Endothelial cell of umbilical vein (primary cell): Measurements from ENCODE around the gene MYEOV. TPM values are rescaled to one million over a fixed set of nuclear protein-coding genes. Genes with fewer than 3 reads are reported as not detected.

Source experiments
- BruUV-seq: library from RNA; stranded (reverse); fragments of 400-500 nt; replicated peaks from 2 replicates; lab custom pipeline; 2021; lab: Mats Ljungman, UMichigan
- CTCF ChIA-PET: fragments of 300-600, 350-600 bp; sonication (Branson Sonifier 250); formaldehyde crosslinking; loops from one replicate; lab custom pipeline; 2021; ENCODE audit warnings: antibody characterized with exemption, inconsistent platforms; lab: Charles Lee
- POLR2A ChIA-PET: fragments of 300-600, 350-600 bp; sonication (Branson Sonifier 250); formaldehyde crosslinking; loops from one replicate; lab custom pipeline; 2021; ENCODE audit warnings: antibody characterized with exemption, inconsistent platforms; lab: Charles Lee
- DNase-seq: peaks from one replicate; pipeline ENCODE4 v3.0.0-alpha.2; 2011; ENCODE audit warnings: low read depth, low spot score
- FAIRE-seq: peaks from 2 replicates; lab custom pipeline; 2011; peaks lifted over from hg19 to GRCh38; lab: Jason Lieb, UNC
- H2AFZ ChIP-seq: 2 replicates; pipeline ENCODE4 v1.6.0; 2012; ENCODE audit warnings: low read depth, low read length, control low read depth, inconsistent platforms
- H3K27ac ChIP-seq: 2 replicates; pipeline ENCODE4 v1.5.1; 2011; ENCODE audit warnings: low read depth, mild to moderate bottlenecking, control low read depth, low read length, moderate library complexity; ENCODE audit not compliant: insufficient read depth
- H3K27me3 ChIP-seq, 2 experiments: 2 replicates each; pipeline versions ENCODE4 v1.6.0 to v1.6.1; 2011; ENCODE audit warnings: low read length in 2 of 2, mixed read lengths in 1 of 2; ENCODE audit not compliant: control insufficient read depth in 2 of 2, insufficient read depth in 2 of 2
- H3K36me3 ChIP-seq, 2 experiments: 2 replicates in 1 of 2; 3 replicates in 1 of 2; pipeline ENCODE4 v1.5.1; 2011; ENCODE audit warnings: low read length in 2 of 2, mild to moderate bottlenecking in 1 of 2, moderate library complexity in 1 of 2; ENCODE audit not compliant: control insufficient read depth in 2 of 2, insufficient read depth in 2 of 2; ENCODE audit errors: extremely low read depth in 1 of 2
- H3K4me1 ChIP-seq: 3 replicates; pipeline ENCODE4 v1.5.1; 2011; ENCODE audit warnings: mild to moderate bottlenecking, low read length; ENCODE audit not compliant: control insufficient read depth, insufficient read depth; ENCODE audit errors: extremely low read depth
- H3K4me2 ChIP-seq: 2 replicates; pipeline ENCODE4 v1.6.1; 2011; ENCODE audit warnings: low read length, control low read depth, mixed read lengths; ENCODE audit not compliant: insufficient read depth
- H3K4me3 ChIP-seq, 3 experiments: fragments of 200-600 bp in 1 of 3; sonication (generic), shearing (Covaris generic) in 1 of 3; replicated peaks in 1 of 3; 2 replicates each; pipeline ENCODE4 v1.5.1; 2011 to 2016; ENCODE audit warnings: control low read depth in 3 of 3, low read length in 3 of 3, mild to moderate bottlenecking in 2 of 3, inconsistent platforms in 1 of 3, low read depth in 1 of 3, moderate library complexity in 1 of 3; ENCODE audit not compliant: insufficient read depth in 1 of 3
- H3K79me2 ChIP-seq: 2 replicates; pipeline ENCODE4 v1.6.0; 2012; ENCODE audit warnings: low read length, inconsistent platforms; ENCODE audit not compliant: control insufficient read depth, insufficient read depth
- H3K9ac ChIP-seq: replicated peaks from 2 replicates; pipeline ENCODE3; 2011; ENCODE audit warnings: low read length, control low read depth; ENCODE audit not compliant: insufficient read depth; ENCODE audit errors: extremely low read depth
- H3K9me1 ChIP-seq: replicated peaks from 3 replicates; pipeline ENCODE4 v1.6.0; 2011; ENCODE audit warnings: mild to moderate bottlenecking, low read length; ENCODE audit not compliant: control insufficient read depth, insufficient read depth; ENCODE audit errors: extremely low read depth
- H3K9me3 ChIP-seq: replicated peaks from 2 replicates; pipeline ENCODE4 v1.5.1; 2012; ENCODE audit warnings: low read length, inconsistent platforms; ENCODE audit not compliant: control insufficient read depth, insufficient read depth
- H4K20me1 ChIP-seq: replicated peaks from 2 replicates; pipeline ENCODE3; 2011; ENCODE audit warnings: mild to moderate bottlenecking, low read length; ENCODE audit not compliant: control insufficient read depth, insufficient read depth; ENCODE audit errors: extremely low read depth
- CTCF ChIP-seq, 2 donors: IDR thresholded peaks; 1 replicate in 1 of 2; 2 replicates in 1 of 2; pipeline ENCODE4 v1.5.1; 2011; ENCODE audit warnings: low read length in 2 of 2, mild to moderate bottlenecking in 2 of 2, moderate library complexity in 2 of 2, control low read depth in 1 of 2, inconsistent platforms in 1 of 2, low read depth in 1 of 2; ENCODE audit not compliant: insufficient read depth in 1 of 2; ENCODE audit errors: extremely low read depth in 1 of 2
- EZH2 ChIP-seq: IDR thresholded peaks from 2 replicates; pipeline ENCODE4 v1.6.1; 2012; ENCODE audit warnings: borderline replicate concordance, low read depth, mild to moderate bottlenecking, moderate library complexity, low read length, inconsistent platforms; ENCODE audit not compliant: severe bottlenecking
- FOS ChIP-seq: IDR thresholded peaks from 2 replicates; pipeline ENCODE4 v1.6.1; 2011; ENCODE audit warnings: mild to moderate bottlenecking, low read length, moderate library complexity, borderline replicate concordance; ENCODE audit not compliant: insufficient read depth
- GATA2 ChIP-seq: IDR thresholded peaks from 2 replicates; pipeline ENCODE4 v1.7.0; 2011; ENCODE audit warnings: low read depth, mild to moderate bottlenecking, moderate library complexity, mixed read lengths, low read length; ENCODE audit not compliant: insufficient read length, insufficient read depth
- JUN ChIP-seq: IDR thresholded peaks from 2 replicates; pipeline ENCODE4 v1.6.1; 2011; ENCODE audit warnings: borderline replicate concordance, low read depth; ENCODE audit not compliant: insufficient read length, insufficient read depth
- MAX ChIP-seq: IDR thresholded peaks from 2 replicates; pipeline ENCODE4 v1.6.1; 2011; ENCODE audit not compliant: insufficient read depth, insufficient read length
- MYC ChIP-seq: IDR thresholded peaks from one replicate; pipeline ENCODE4 v1.6.1; 2011; ENCODE audit warnings: mild to moderate bottlenecking, low read depth, low read length
- POLR2A ChIP-seq: IDR thresholded peaks from 2 replicates; pipeline ENCODE4 v1.6.1; 2012; ENCODE audit warnings: low read depth, mild to moderate bottlenecking, control low read depth, low read length
- POLR2AphosphoS5 ChIP-seq: IDR thresholded peaks from 2 replicates; pipeline ENCODE4 v1.6.1; 2012; ENCODE audit warnings: low read depth, mild to moderate bottlenecking, control low read depth, low read length, moderate library complexity; ENCODE audit not compliant: insufficient read depth
- dilution Hi-C: fragments of 300-500 bp; cut with MboI; formaldehyde crosslinking; loops from one replicate; pipeline ENCODE4 v1.15.0; 2019; ENCODE audit warnings: low sequenced_read_pairs; ENCODE audit not compliant: extremely low pct_ligation_motif_present
- intact Hi-C: fragments of 100-400 bp; cut with micrococcal nuclease; formaldehyde crosslinking; loops from one replicate; pipeline ENCODE4 v1.10.0; 2022
- polyA plus RNA-seq, 4 experiments: library from polyadenylated mRNA; depleted of rRNA in 3 of 4; stranded (reverse) in 3 of 4; unstranded in 1 of 4; fragments of >200 nt; gene quantifications; 2 replicates each; pipeline versions ENCODE4 v1.2.1 to v1.2.3, GENCODE V29; 2011 to 2012; ENCODE audit warnings: missing spikeins in 1 of 4
- total RNA-seq: library from RNA; stranded (reverse); gene quantifications from 2 replicates; pipeline ENCODE4 v1.2.3, GENCODE V29; 2021

Gene MYEOV
- total and polyA plus RNA-seq, 2 donors (not counting 3 experiments of a cell fraction or from before 2014, with no cell fraction given): 3.8 to 14.4 TPM

- Histone ChIP-seq H3K27ac (no peak overlapping the region), H3K9me1 (no peaks in the 10 kb centered on the region), H3K4me2 (no peak overlapping the region), H3K79me2 (no peaks in the 10 kb centered on the region), H3K9me3 (no peaks in the 10 kb centered on the region), H3K27me3 (peaks cover 3 to 12% of the 10 kb centered on the region in 2 experiments), H2AFZ (no peak overlapping the region), H3K36me3 (no peaks in the 10 kb centered on the region), H4K20me1 (no peaks in the 10 kb centered on the region), H3K4me1 (no peaks in the 10 kb centered on the region), H3K4me3 (no peak overlapping the region), H3K9ac (no peak overlapping the region)
- no TSS peak for BruUV-seq
- dilution Hi-C loops (no loop called here), intact Hi-C loops (no loop called here)
- no peak for FAIRE-seq
- DNase-seq: no peak
- POLR2A ChIA-PET: no interaction called here
- TF ChIP-seq MAX: no peak
- no peak for TF ChIP-seq FOS
- no peak for TF ChIP-seq CTCF (IDR thresholded peaks at IDR 0.05; ENCODE audit: extremely low read depth in 1 of 2, insufficient read depth in 1 of 2, low read depth in 1 of 2, low read length in 2 of 2)
- no peak for TF ChIP-seq MYC
- no peak for TF ChIP-seq GATA2
- no peak for TF ChIP-seq POLR2AphosphoS5
- TF ChIP-seq POLR2A: no peak
- no peak for TF ChIP-seq JUN
- TF ChIP-seq EZH2: no peak
- CTCF ChIA-PET: interaction anchor here (1.0 to 1.6 kb wide), 2 partner anchors 17 to 145 kb away, joined by 3 to 5 read pairs; no protein-coding TSS in a partner anchor
Measured at GRCh38 chr11:69276165-69276564, 17.8 kb upstream of the MYEOV start.
